Left kidney (tissue), 8 donors: ENCODE results near the gene PWP2. TPM values are rescaled to one million over a fixed set of nuclear protein-coding genes. Genes with fewer than 3 reads are reported as not detected.
"Not testable (repeated sequence)": the region's sequence is repeated elsewhere in the genome, so short reads cannot be mapped to it uniquely, and the experiment has no call there.

Source experiments
- DNase-seq: peaks from one replicate; pipeline ENCODE4 v3.0.0-alpha.2; 2013
- long read RNA-seq, 8 donors: transcript quantifications; one replicate each; lab custom pipeline, GENCODE V29; 2026
- polyA plus RNA-seq: library from polyadenylated mRNA; unstranded; fragments of 120-200 nt; gene quantifications from one replicate; pipeline ENCODE4 v1.2.1, GENCODE V29; 2013; ENCODE audit not compliant: insufficient read length

The PWP2 gene
- 3.8 TPM for polyA plus RNA-seq
- long read RNA-seq, donor 1: 0 reads
- long read RNA-seq, donor 2: 0 reads
- long read RNA-seq, donor 3: 0 reads
- long read RNA-seq, donor 4: 0 reads
- long read RNA-seq, donor 5, transcript PWP2-201 (21 exons, 3,297 nt): major isoform, 8 of 8 reads
- long read RNA-seq, donor 5, partial matches to known transcripts: 0 of 8 reads
- long read RNA-seq, donor 5, other reads (novel, unspliced or antisense): 0 of 8 reads
- long read RNA-seq, donor 6, transcript PWP2-201 (21 exons, 3,297 nt): major isoform, 5 of 5 reads
- long read RNA-seq, donor 6, partial matches to known transcripts: 0 of 5 reads
- long read RNA-seq, donor 6, other reads (novel, unspliced or antisense): 0 of 5 reads
- long read RNA-seq, donor 7: 0 reads
- long read RNA-seq, donor 8: 0 reads

DNA sequence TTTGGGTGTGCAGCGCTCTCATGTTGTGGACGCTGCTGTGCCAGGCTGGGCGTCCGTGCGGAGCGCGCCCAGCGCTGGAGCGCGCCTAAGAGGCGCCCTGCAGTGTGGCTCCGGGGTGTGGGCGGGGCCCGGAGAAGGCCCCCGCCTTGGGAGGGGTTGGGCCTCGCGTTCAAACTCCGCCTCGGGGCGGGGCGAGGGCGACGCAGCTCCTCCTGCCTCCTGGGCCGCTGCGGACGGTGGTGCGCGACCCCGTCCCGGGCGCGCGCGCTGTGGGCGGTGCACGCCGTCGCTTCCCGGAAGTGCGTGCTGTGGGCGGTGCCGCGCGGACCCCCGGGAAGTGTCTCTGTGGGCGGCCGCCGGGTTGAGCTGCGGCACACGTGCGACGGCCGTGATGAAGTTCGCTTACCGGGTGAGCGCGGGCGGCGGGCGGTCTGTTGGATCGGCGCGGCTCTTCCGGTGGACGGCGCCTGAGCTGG, at the start of gene PWP2:
Gene PWP2 (plus strand): TSS at position 374 of the 476 bp plus-strand sequence. CDS start 18 bp downstream, at position 392.
- not testable (repeated sequence) for DNase-seq

DNA sequence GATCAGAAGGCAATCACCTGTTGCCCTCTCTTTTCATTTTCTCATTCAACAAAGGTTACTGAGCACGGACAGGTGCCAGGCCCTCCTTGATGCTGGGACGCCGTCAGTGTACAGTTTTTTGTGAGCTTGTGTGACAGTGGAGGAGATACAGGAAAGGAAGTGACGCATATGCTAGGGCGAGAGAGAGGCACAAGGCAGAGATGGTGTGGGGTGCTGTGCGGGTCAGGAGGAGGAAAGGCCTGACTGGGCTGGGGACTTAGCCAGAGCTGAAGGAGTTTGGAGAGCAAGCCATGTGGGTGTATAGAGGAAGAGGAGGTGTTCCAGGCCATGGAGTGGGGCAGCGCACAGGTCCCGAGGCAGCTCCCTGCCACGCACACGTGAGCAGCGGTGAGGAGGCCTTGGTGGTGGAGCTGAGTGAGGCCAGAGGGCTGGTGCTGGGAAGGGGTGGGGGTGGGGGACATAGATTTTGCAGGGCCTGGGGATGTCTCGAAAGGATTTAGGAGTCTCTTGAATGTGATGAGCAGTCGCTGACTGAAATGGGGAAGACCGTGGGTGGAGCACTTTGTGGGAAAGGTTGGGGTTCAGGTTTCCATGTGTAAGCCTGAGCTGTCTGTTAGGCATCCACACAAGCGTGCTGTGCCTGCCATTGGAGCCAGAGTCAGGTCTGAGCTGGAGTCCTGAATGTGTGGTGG, 49.1 kb upstream of the PWP2 start:
- DNase-seq: no peak

DNA sequence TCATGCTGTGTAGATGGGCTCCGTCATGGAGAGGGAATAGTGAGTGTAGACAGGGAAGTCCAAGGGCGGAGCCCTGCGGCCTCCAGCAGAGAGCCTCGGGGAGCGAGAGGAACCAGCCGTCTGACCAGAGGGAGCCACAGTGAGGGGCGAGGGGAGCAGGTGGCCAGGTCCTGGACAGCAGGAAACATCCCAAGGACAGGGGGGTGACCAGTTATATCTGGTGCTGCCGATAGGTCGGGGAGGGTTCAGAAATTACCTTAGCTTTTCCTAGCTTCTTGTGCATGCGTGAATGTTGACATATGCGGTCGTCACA, 48.6 kb upstream of the PWP2 start:
- no peak for DNase-seq

DNA sequence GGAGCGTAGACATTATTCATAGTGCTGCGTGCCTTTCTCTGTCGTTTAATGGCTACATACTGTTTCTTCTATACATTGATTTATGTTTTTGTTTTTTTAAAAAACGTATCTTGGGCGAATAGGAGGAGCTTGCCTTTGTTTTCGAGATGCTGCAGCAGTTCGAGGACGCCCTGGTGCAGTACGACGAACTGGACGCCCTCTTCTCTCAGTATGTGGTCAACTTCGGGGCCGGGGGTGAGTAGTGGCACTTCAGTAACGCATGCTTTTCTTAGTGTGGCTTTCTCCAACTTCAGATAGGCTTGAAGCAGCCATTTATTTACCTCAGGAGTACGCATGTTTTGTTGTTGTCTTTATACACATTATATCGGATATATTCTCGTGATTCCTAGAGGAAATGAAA, 48.2 kb upstream of the PWP2 start:
- no peak for DNase-seq

DNA sequence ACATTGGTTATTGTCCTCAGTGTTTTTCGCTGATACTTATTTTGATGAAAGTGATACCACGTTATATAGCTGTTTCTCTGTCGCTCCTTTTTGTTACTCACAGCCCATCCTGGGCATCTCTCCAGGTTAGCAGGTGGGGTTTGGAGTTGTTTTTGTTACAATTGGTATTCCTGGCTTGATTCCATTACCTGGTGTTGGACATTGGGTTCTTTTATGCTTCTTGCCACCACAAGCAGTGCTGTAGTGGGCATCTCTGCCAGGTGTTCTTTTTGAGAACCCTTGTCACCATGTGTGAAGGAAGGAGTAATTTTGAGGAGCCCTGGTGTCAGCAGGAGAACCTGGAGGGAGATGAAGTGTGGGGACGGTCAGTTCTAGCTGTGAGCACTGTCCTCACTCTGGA, 47.5 kb upstream of the PWP2 start:
- DNase-seq: no peak

DNA sequence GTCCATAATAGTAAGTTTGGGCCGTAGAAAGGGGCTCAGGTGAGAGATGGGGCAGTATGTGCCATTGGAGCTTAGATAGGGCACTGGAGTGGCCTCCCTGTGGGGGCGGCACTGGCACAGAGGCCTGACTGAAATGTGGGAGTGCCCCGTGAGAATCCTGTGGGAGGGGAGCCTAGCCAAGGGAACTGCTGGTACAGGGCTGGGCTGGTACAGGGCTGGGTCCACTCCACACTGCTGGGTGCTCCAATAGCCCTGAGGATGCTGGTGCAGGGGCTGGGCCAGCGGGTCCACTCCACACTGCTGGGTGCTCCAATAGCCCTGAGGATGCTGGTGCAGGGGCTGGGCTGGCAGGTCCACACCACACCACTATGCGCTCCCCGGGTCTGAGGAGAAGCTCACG, 44.8 kb upstream of the PWP2 start:
- no peak for DNase-seq

- DNase-seq: no peak
Observed at GRCh38 chr21:44063151-44063912, 43.9 kb upstream of the PWP2 start.

DNA sequence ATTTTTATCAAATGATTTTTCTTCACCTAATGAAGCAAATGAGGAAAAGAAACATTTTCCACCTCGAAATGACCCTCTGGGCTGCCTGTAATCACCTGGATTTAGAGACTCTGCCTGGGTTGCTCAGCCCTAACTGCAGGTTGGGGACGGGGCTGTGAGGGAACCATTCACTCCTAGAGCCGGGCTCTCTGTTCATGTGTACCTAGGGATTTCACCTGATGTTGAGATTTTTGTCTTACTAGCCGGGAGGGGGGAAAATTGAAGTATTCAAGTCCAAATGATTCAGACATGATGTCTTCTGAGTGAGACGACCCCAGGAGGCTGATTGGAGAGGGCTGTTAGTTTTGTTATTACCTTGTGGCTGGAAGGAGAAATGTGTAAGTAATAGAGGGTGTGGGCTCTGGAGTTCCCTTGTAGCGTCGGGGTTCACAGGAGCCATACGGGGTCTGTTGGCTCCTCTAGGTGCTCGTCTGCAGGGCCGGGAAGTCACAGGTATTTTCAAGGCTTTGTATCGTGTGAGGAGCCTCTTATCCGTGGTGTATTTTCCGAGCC, 42.3 kb upstream of the PWP2 start:
- DNase-seq: no peak

- no peak for DNase-seq
Observed at GRCh38 chr21:44065428-44065827, 41.8 kb upstream of the PWP2 start.

DNA sequence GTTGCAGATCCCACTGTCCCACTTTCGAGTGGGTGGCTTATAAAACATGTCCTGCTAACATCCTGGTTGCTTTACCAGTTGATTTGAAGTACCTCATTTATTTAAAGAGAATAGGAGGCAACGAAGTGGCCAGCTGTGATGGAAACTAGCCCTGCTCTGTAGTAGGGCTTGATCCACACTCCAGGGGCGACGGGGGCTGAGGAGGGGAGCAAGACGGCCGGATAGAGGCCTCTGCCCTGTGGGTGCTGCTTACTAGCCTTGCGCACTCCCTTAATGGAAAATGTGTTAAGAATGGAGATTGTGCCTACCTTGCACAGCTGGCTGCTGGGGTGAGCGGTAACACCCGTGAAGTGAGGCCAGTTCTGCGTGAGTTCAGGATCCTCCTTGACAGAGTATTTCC, 41.1 kb upstream of the PWP2 start:
- DNase-seq: no peak

DNA sequence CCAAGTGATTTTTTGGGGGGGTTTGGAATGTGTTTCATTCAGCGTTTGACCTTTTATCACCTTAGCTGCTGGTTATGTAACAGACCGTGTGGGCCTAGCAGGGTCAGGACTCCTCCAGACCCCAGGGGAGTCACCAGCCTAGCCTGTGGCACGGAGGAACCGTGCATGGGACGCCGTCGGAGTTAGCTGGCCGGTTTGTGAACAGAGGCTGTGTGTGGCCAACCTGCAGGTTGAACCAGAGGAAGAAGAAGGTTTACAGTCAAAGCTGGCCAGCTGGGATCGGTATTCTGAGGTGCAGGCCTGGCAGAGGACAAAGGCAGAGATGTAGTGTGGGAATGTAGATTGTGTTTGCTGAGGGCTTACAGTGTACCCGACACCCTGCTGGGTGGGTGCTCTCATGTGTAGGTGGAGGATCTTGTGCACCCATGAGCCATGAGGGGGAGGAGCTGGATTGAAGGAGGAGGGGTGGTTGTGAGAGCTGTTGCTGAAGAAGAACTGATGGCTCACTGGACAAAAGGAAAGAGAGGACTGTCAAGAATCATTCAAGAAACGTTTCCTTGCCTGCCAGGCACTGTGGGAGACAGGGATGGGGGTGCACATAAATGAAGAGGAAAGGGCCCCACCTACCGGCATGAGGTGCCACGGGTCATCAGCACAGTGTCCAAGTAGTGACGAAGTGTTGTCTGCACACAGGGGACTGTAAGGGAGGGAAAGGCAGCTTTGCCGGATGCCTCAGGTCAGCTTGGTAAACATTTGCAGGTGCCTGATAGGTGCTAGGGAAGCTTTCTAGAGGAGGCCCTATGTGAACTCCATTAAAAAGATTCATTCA, 40.0 kb upstream of the PWP2 start:
- no peak for DNase-seq

- DNase-seq: no peak
Observed at GRCh38 chr21:44070391-44070790, 36.8 kb upstream of the PWP2 start.

- no peak for DNase-seq
Observed at GRCh38 chr21:44071359-44072104, 35.7 kb upstream of the PWP2 start.

- no peak for DNase-seq
Observed at GRCh38 chr21:44072111-44072510, 35.1 kb upstream of the PWP2 start.

GRCh38 chr21:44074315-44074958, 32.8 kb upstream of the PWP2 start:
- no peak for DNase-seq

DNA sequence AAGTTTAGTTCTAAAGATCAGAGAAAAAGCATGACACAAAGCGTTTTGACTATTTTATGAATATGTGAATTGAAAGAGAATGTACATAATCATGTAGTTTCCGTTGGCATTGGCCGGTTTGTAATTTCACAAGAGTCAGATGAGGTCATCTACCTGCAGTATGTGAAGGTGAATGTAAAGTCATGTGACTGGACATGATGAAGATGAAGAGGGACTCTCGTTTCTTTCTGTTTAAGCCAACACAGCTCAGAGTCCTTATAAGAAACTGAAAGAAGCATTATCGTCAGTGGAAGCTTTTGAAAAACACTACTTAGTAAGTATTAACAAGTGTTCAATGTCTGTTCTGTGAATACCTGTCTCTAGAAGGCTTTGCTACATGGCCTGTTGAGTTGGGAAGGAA, 30.9 kb upstream of the PWP2 start:
- DNase-seq: no peak

GRCh38 chr21:44078411-44078981, 28.7 kb upstream of the PWP2 start:
- no peak for DNase-seq

DNA sequence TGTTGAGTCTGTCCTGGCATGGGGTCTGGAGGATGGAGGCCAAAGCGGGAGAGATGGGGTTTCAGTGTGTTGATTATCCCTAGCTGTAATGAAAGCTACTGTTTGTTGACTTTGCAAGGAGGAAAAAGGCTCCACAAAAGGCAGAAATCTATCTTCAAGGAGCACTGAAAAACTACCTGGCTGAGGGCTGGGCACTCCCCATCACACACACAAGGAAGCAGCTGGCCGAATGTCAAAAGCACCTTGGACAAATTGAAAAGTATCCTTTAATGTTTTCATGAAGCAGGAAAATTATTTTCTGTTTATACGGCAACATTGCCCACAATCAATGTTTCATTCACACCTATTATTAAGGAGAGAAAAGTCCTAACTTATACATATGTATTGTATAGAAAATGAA, 27.8 kb upstream of the PWP2 start:
- DNase-seq: no peak

- DNase-seq: no peak
Observed at GRCh38 chr21:44079846-44080245, 27.4 kb upstream of the PWP2 start.
